ENCODE measurements around the gene RUBCN.

Gene RUBCN

GRCh38 chr3:197697355-197697754, 39.3 kb downstream of the RUBCN start:
- Histone ChIP-seq H3K4me3 (ENCODE audit: low read length) (no peak overlapping the region), H3K9me3 (ENCODE audit: control insufficient read depth, insufficient read depth, low read length) (no peaks in the 10 kb centered on the region), H3K9me2 (replicated peaks; ENCODE audit: control insufficient read depth, low read length) (no peaks in the 10 kb centered on the region), H3K79me2 (ENCODE audit: control insufficient read depth, low read length) (no peaks in the 10 kb centered on the region), H3F3A (ENCODE audit: control insufficient read depth, insufficient read depth) (no peaks in the 10 kb centered on the region), H3K27me3 (ENCODE audit: control insufficient read depth, low read length) (no peaks in the 10 kb centered on the region), H4K20me1 (ENCODE audit: control insufficient read depth, insufficient read depth, low read depth, low read length) (no peaks in the 10 kb centered on the region), H3K36me3 (ENCODE audit: control insufficient read depth, low read length) (peaks cover 93% of the 10 kb centered on the region), H3K27ac (ENCODE audit: low read depth, low read length) (no peak overlapping the region), H3K4me2 (ENCODE audit: low read length) (no peak overlapping the region), H3K4me1 (ENCODE audit: control insufficient read depth, low read length) (no peaks in the 10 kb centered on the region)
- no peak for TF ChIP-seq EZH2phosphoT487 (IDR thresholded peaks at IDR 0.05; ENCODE audit: borderline replicate concordance, low read length)
- TF ChIP-seq CTCF (IDR thresholded peaks at IDR 0.05; ENCODE audit: low read depth, low read length, poor library complexity, severe bottlenecking): no peak

GRCh38 chr3:197694251-197694650, 42.5 kb downstream of the RUBCN start:
- Histone ChIP-seq H3K9me2 (replicated peaks; ENCODE audit: control insufficient read depth, low read length) (no peaks in the 10 kb centered on the region), H4K20me1 (ENCODE audit: control insufficient read depth, insufficient read depth, low read depth, low read length) (no peaks in the 10 kb centered on the region), H3K4me1 (ENCODE audit: control insufficient read depth, low read length) (no peaks in the 10 kb centered on the region), H3K4me3 (ENCODE audit: low read length) (no peak overlapping the region), H3K36me3 (ENCODE audit: control insufficient read depth, low read length) (peaks cover 85% of the 10 kb centered on the region), H3K27me3 (ENCODE audit: control insufficient read depth, low read length) (no peaks in the 10 kb centered on the region), H3K9me3 (ENCODE audit: control insufficient read depth, insufficient read depth, low read length) (no peaks in the 10 kb centered on the region), H3F3A (ENCODE audit: control insufficient read depth, insufficient read depth) (no peaks in the 10 kb centered on the region), H3K4me2 (ENCODE audit: low read length) (no peak overlapping the region), H3K79me2 (ENCODE audit: control insufficient read depth, low read length) (no peaks in the 10 kb centered on the region), H3K27ac (ENCODE audit: low read depth, low read length) (no peak overlapping the region)
- TF ChIP-seq EZH2phosphoT487 (IDR thresholded peaks at IDR 0.05; ENCODE audit: borderline replicate concordance, low read length): no peak
- no peak for TF ChIP-seq CTCF (IDR thresholded peaks at IDR 0.05; ENCODE audit: low read depth, low read length, poor library complexity, severe bottlenecking)

DNA sequence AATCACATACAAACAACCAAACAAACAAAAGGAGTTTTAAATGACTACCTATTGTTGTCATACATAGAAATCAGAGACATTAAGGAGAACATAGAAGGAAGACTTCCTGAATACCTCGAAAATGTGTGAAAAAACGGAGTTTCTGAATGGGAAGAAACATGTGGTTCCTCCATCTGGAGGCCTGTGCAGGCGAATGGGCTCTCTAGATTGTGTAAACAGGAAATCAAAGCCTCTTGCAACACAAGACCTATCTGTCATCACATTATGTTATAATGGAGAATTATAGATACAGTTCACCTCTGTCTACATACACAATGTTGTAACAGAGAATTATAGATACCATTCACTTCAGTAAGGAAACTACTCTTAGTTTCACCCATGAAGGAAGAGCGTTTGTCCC, 44.1 kb downstream of the RUBCN start:
- Histone ChIP-seq H3K36me3 (ENCODE audit: control insufficient read depth, low read length) (peaks cover 82% of the 10 kb centered on the region), H3K27me3 (ENCODE audit: control insufficient read depth, low read length) (no peaks in the 10 kb centered on the region), H3K4me1 (ENCODE audit: control insufficient read depth, low read length) (no peaks in the 10 kb centered on the region), H3F3A (ENCODE audit: control insufficient read depth, insufficient read depth) (no peaks in the 10 kb centered on the region), H3K4me3 (ENCODE audit: low read length) (no peak overlapping the region), H3K79me2 (ENCODE audit: control insufficient read depth, low read length) (no peaks in the 10 kb centered on the region), H3K9me2 (replicated peaks; ENCODE audit: control insufficient read depth, low read length) (no peaks in the 10 kb centered on the region), H3K27ac (ENCODE audit: low read depth, low read length) (no peak overlapping the region), H3K4me2 (ENCODE audit: low read length) (no peak overlapping the region), H4K20me1 (ENCODE audit: control insufficient read depth, insufficient read depth, low read depth, low read length) (no peaks in the 10 kb centered on the region), H3K9me3 (ENCODE audit: control insufficient read depth, insufficient read depth, low read length) (no peaks in the 10 kb centered on the region)
- TF ChIP-seq CTCF (IDR thresholded peaks at IDR 0.05; ENCODE audit: low read depth, low read length, poor library complexity, severe bottlenecking): no peak
- TF ChIP-seq EZH2phosphoT487 (IDR thresholded peaks at IDR 0.05; ENCODE audit: borderline replicate concordance, low read length): no peak

- no peak overlapping the region for H3K27ac ChIP-seq (ENCODE audit: low read depth, low read length)
- no peaks in the 10 kb centered on the region for H3K27me3 ChIP-seq (ENCODE audit: control insufficient read depth, low read length)
- peaks cover 79% of the 10 kb centered on the region for H3K36me3 ChIP-seq (ENCODE audit: control insufficient read depth, low read length)
- H4K20me1 ChIP-seq (ENCODE audit: control insufficient read depth, insufficient read depth, low read depth, low read length): no peaks in the 10 kb centered on the region
- H3K4me3 ChIP-seq (ENCODE audit: low read length): no peak overlapping the region
- H3K4me2 ChIP-seq (ENCODE audit: low read length): no peak overlapping the region
- H3K9me2 ChIP-seq (replicated peaks; ENCODE audit: control insufficient read depth, low read length): no peaks in the 10 kb centered on the region
- no peaks in the 10 kb centered on the region for H3K79me2 ChIP-seq (ENCODE audit: control insufficient read depth, low read length)
- no peaks in the 10 kb centered on the region for H3K4me1 ChIP-seq (ENCODE audit: control insufficient read depth, low read length)
- H3K9me3 ChIP-seq (ENCODE audit: control insufficient read depth, insufficient read depth, low read length): no peaks in the 10 kb centered on the region
- no peaks in the 10 kb centered on the region for H3F3A ChIP-seq (ENCODE audit: control insufficient read depth, insufficient read depth)
- no peak for TF ChIP-seq CTCF (IDR thresholded peaks at IDR 0.05; ENCODE audit: low read depth, low read length, poor library complexity, severe bottlenecking)
- TF ChIP-seq EZH2phosphoT487 (IDR thresholded peaks at IDR 0.05; ENCODE audit: borderline replicate concordance, low read length): no peak
Observed at GRCh38 chr3:197690754-197691153, 46.0 kb downstream of the RUBCN start.

Data from DOHH2 (cell line).